Uterus (tissue), 4 donors: ENCODE measurements around the gene MASP2. TPM values are rescaled to one million over a fixed set of nuclear protein-coding genes. Genes with fewer than 3 reads are reported as not detected.

Experiments
- DNase-seq, 2 donors: peaks; one replicate each; pipeline ENCODE4 v3.0.0-alpha.2; 2019 to 2020
- H3K27ac ChIP-seq, 2 donors: fragments of 200-600 bp; sonication (generic); 1 replicate in 1 of 2; 2 replicates in 1 of 2; pipeline ENCODE4 v1.5.1; 2016 to 2018
- H3K27me3 ChIP-seq, 2 donors: fragments of 200-600 bp; sonication (generic); one replicate each; pipeline ENCODE4 v1.5.1; 2018 to 2019; ENCODE audit warnings: control low read depth in 1 of 2
- H3K36me3 ChIP-seq, 2 donors: fragments of 200-600 bp; sonication (generic); one replicate each; pipeline ENCODE4 v1.5.1; 2019; ENCODE audit warnings: control low read depth in 1 of 2
- H3K4me1 ChIP-seq, 2 donors: fragments of 200-600 bp; sonication (generic); one replicate each; pipeline ENCODE4 v1.5.1; 2018 to 2019; ENCODE audit warnings: control low read depth in 1 of 2
- H3K4me3 ChIP-seq, 2 donors: fragments of 200-600 bp; sonication (generic); 1 replicate in 1 of 2; 2 replicates in 1 of 2; pipeline ENCODE4 v1.5.1; 2018 to 2019; ENCODE audit warnings: mild to moderate bottlenecking in 1 of 2
- H3K9me3 ChIP-seq, 2 donors: fragments of 200-600 bp; sonication (generic); one replicate each; pipeline ENCODE4 v1.5.1; 2019; ENCODE audit warnings: control low read depth in 1 of 2
- POLR2A ChIP-seq, 2 donors: fragments of 450-650 bp; IDR thresholded peaks; one replicate each; pipeline ENCODE4 v1.6.1; 2016; ENCODE audit warnings: antibody characterized with exemption in 2 of 2, mild to moderate bottlenecking in 1 of 2, moderate library complexity in 1 of 2
- intact Hi-C: fragments of 100-400 bp; cut with DNase I; formaldehyde crosslinking; loops from one replicate; pipeline ENCODE4 v1.15.1; 2023; ENCODE audit warnings: low total_unique reads
- total RNA-seq, 4 donors: library from RNA; depleted of rRNA in 3 of 4; stranded (reverse); fragments of >200 nt in 3 of 4; gene quantifications; one replicate each; pipeline versions ENCODE4 v1.1.0 to v1.2.4, GENCODE V29; 2014 to 2023
- TF ChIP-seq, protein P1 (sequence below), 4 experiments: fragments of 200-600 bp in 2 of 4; fragments of 450-650 bp in 2 of 4; sonication (generic) in 2 of 4; IDR thresholded peaks; one replicate each; pipeline ENCODE4 v1.5.1; 2016 to 2019; ENCODE audit warnings: antibody characterized with exemption in 4 of 4, mild to moderate bottlenecking in 2 of 4, moderate library complexity in 1 of 4
- donor health status: DM: yes; HTN: yes; CAD: no.

The MASP2 gene
- total RNA-seq, 4 donors from 2014 or later: not detected

DNA sequence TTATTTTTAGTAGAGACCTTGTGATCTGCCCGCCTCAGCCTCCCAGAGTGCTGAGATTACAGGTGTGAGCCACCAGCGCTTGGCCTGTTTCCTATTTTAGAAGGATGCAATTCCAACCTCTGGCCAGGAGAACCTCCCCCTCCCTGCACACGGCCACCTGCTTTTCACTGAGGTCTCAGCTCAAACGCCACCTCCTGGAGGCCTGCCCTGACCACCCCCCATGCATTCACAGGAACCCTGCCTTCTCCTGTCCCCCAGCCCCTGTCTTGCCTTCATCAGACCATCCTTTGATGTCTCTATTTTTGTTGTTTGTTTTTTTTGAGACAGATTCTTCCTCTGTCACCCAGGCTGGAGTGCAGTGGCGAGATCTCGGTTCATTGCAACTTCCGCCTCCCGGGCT, 10.4 kb upstream of the MASP2 start:
- Histone ChIP-seq H3K4me1 (peaks cover 5 to 9% of the 10 kb centered on the region in 2 donors), H3K36me3 (no peaks in the 10 kb centered on the region), H3K4me3 (no peak overlapping the region), H3K27me3 (no peaks in the 10 kb centered on the region), H3K27ac (no peak overlapping the region), H3K9me3 (no peaks in the 10 kb centered on the region)
- no peak for DNase-seq
- TF ChIP-seq, protein P1, sequence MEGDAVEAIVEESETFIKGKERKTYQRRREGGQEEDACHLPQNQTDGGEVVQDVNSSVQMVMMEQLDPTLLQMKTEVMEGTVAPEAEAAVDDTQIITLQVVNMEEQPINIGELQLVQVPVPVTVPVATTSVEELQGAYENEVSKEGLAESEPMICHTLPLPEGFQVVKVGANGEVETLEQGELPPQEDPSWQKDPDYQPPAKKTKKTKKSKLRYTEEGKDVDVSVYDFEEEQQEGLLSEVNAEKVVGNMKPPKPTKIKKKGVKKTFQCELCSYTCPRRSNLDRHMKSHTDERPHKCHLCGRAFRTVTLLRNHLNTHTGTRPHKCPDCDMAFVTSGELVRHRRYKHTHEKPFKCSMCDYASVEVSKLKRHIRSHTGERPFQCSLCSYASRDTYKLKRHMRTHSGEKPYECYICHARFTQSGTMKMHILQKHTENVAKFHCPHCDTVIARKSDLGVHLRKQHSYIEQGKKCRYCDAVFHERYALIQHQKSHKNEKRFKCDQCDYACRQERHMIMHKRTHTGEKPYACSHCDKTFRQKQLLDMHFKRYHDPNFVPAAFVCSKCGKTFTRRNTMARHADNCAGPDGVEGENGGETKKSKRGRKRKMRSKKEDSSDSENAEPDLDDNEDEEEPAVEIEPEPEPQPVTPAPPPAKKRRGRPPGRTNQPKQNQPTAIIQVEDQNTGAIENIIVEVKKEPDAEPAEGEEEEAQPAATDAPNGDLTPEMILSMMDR (IDR thresholded peaks at IDR 0.05): no peak
- no peak for TF ChIP-seq POLR2A (IDR thresholded peaks at IDR 0.05)
- intact Hi-C loops: no loop called here

DNA sequence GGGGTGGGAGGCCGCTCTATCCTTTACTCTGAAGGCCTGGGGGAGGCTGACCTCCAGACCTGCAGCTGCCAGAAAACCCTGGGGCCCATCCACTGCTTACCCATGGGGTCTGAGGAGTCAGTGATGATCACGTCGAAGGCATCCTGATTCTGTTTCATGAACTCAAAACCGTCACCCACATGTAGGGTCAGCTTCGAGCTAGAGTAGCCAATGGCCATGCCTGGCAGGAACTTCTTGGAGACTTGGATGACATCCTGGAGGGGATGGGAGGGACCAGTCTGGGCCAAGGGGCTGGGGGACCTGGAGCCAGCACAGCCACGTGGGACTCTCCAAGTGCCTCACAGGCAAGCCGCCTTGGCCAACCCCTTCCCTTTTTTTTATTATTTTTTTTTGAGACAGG, 9.5 kb upstream of the MASP2 start:
- Histone ChIP-seq H3K4me1 (peaks cover 5 to 9% of the 10 kb centered on the region in 2 donors), H3K27ac (no peak overlapping the region), H3K9me3 (no peaks in the 10 kb centered on the region), H3K36me3 (no peaks in the 10 kb centered on the region), H3K4me3 (no peak overlapping the region), H3K27me3 (no peaks in the 10 kb centered on the region)
- intact Hi-C loops: no loop called here
- TF ChIP-seq, protein P1 (IDR thresholded peaks at IDR 0.05): no peak
- no peak for TF ChIP-seq POLR2A (IDR thresholded peaks at IDR 0.05)
- DNase-seq: no peak

DNA sequence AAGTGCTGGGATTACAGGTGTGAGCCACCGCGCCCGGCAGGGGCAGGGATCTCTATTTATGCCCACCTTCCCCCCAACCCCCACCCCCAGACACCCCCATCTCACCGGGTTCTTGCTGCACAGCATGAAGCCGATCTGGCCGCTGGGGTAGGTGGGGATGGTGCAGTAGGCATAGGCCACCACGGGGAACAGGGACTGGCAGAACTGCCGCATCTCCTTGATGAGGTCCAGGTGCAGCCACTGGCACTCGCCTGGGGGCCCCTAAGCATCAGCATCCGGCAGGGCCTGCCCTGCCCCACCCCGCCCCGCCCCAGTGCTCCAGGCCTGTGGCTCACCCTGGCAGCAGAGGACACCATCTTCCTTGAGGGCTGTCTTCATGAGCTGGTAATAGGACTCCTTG, 8.6 kb upstream of the MASP2 start:
- H3K27ac ChIP-seq: no peak overlapping the region
- DNase-seq: no peak
- intact Hi-C loops: no loop called here
- no peaks in the 10 kb centered on the region for H3K36me3 ChIP-seq
- TF ChIP-seq, protein P1 (IDR thresholded peaks at IDR 0.05): no peak
- TF ChIP-seq POLR2A (IDR thresholded peaks at IDR 0.05): no peak
- H3K4me1 ChIP-seq: peaks cover under 1 to 9% of the 10 kb centered on the region in 2 donors
- H3K9me3 ChIP-seq: no peaks in the 10 kb centered on the region
- H3K4me3 ChIP-seq: no peak overlapping the region
- H3K27me3 ChIP-seq: no peaks in the 10 kb centered on the region

- Histone ChIP-seq H3K27me3 (no peaks in the 10 kb centered on the region), H3K27ac (no peak overlapping the region), H3K9me3 (no peaks in the 10 kb centered on the region), H3K4me1 (peaks cover 0 to 9% of the 10 kb centered on the region in 2 donors), H3K36me3 (no peaks in the 10 kb centered on the region), H3K4me3 (no peak overlapping the region)
- no peak for DNase-seq
- no peak for TF ChIP-seq POLR2A (IDR thresholded peaks at IDR 0.05)
- TF ChIP-seq, protein P1 (IDR thresholded peaks at IDR 0.05): no peak
- intact Hi-C loops: no loop called here
Observed at GRCh38 chr1:11054666-11055065, 7.6 kb upstream of the MASP2 start.

DNA sequence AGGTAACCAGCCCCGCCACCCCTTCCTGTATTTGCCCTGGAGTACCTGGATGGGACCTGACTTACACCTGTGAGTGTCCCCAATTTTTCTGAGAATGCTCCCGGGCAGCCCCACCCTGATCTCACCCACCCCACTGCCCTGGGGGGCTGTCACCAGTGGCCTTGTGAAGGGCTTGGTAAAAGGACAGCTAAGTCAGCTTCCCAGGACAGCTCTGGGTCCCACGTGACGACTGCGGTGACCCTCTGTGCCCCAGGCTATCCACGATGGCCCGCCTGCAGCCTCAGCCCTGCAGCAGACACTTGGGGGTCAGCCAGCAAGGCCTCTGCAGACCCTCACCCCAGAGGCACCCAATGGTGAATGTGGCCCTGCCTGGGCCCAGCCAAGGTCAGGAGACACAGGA, 7.1 kb upstream of the MASP2 start:
- H3K4me3 ChIP-seq: no peak overlapping the region
- no peaks in the 10 kb centered on the region for H3K36me3 ChIP-seq
- H3K27me3 ChIP-seq: no peaks in the 10 kb centered on the region
- no peak for TF ChIP-seq POLR2A (IDR thresholded peaks at IDR 0.05)
- TF ChIP-seq, protein P1 (IDR thresholded peaks at IDR 0.05): no peak
- no peaks in the 10 kb centered on the region for H3K9me3 ChIP-seq
- intact Hi-C loops: no loop called here
- H3K27ac ChIP-seq: no peak overlapping the region
- peaks cover 0 to 8% of the 10 kb centered on the region in 2 donors for H3K4me1 ChIP-seq
- DNase-seq: no peak
